GM04504 (cell line): ENCODE measurements around the gene SLC16A10.
"Not testable (repeated sequence)": the region's sequence is repeated elsewhere in the genome, so short reads cannot be mapped to it uniquely, and the experiment has no call there.

Experiments used
- DNase-seq: peaks from one replicate; pipeline ENCODE4 v3.0.0-alpha.2; 2012; ENCODE audit warnings: low read depth

Gene SLC16A10

DNA sequence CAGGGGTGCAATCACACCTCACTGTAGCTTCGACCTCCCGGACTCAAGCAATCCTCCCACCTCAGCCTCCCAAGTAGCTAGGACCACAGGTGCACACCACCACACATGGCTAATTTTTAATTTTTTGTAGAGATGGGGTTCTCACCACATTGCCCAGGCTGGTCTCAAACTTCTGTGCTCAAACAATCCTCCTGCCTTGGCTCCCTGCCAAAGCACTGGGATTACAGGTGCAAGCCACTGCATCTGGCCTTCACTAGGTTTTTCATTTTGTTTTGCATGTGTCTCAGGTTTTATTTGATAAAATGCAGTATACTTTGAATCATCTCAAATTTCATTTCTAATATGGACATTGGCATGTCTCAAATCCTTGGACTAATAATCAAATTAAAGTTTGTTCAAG is 98.7 kb downstream of the SLC16A10 start:
- no peak for DNase-seq

DNA sequence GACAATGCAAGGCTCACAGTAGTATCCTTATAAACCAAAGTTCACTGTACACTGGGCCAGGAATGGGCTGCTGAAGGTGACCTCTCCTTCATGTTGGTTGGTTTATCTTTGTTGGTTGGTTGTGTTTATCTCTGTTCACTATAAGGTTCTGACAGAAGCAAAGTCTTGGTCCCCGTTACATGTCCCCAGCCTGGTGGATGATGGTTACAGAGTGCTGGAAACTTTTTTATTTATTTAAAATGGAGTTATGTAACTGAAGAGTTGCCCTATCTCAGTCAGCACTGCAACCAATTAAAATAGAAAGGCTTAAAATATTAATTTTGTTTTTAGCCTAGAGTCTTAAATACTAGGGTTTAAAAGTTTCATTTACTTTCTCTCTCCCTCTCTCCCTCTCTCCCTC is 100.6 kb downstream of the SLC16A10 start:
- no peak for DNase-seq

DNA sequence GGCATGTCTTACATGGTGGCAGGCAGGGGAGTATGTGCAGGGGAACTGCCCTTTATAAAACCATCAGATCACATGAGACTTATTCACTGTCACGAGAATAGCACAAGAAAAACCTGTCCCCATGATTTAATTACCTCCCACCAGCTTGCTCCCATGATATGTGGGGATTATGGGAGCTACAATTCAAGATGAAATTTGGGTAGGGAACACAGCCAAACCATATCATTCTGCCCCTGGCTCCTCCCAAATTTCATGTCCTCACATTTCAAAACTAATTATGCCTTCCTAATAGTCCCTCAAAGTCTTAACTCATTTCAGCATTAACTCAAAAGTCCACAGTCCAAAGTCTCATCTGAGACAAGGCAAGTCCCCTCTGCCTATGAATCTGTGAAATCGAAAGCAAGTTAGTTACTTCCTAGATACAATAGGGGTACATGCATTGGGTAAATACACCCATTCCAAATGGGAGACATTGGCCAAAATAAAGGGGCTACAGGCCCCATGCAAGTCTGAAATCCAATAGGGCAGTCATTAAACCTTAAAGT is 102.4 kb downstream of the SLC16A10 start:
- not testable (repeated sequence) for DNase-seq

DNA sequence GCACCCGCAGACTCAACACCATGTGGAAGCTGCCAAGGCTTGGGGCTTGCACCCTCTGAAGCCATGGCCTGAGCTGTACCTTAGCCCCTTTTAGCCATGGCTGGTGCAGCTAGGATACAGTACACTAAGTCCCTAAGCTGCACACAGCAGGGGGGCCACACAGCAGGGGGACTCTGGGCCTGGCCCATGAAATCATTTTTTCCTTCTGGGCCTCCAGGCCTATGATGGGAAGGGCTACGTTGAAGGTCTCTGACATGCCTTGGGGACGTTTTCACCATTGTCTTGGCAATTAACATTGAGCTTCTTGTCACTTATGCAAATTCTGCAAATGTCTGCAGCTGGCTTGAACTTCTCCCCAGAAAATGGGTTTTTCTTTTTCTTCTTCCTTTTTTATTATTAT is 103.3 kb downstream of the SLC16A10 start:
- DNase-seq: no peak

DNA sequence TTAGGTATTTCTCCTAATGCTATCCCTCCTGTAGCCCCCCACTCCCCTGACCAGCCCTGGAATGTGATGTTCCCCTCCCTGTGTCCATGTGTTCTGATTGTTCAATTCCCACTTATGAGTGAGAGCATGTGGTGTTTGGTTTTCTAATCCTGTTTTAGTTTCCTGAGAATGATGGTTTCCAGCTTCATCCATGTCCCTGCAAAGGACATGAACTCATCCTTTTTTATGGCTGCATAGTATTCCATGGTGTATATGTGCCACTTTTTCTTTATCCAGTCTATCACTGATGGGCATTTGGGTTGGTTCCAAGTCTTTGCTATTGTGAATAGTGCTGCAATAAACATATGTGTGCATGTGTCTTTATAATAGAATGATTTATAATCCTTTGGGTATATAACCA is 103.8 kb downstream of the SLC16A10 start:
- not testable (repeated sequence) for DNase-seq

DNA sequence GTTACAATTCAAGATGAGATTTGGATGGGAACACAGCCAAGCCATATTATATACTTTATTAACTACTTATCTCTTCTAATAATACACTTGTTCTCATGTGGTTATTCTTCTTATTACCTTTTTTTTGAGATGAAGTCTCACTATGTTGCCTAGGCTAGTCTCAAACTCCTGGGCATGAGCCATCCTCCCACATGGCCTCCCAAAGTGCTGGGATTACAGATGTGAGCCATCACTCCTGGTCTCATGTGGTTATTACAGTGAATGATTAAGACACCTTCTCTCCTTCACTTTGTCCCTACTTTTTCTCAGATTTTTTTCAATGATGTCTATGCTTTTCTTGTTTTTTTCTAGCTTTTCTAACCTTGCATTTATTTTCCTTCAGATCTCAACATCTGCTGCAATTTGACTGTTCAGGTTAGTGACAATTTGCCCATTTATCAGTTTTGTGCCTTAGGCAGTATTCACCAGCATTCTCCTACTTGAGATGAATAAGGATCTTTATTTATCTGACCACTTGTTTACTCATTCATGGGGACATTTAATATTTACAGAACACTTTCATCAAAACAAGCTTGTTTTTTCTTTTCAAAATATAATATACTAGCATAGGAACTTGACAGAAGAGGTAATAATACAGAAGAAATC is 105.7 kb downstream of the SLC16A10 start:
- no peak for DNase-seq

DNA sequence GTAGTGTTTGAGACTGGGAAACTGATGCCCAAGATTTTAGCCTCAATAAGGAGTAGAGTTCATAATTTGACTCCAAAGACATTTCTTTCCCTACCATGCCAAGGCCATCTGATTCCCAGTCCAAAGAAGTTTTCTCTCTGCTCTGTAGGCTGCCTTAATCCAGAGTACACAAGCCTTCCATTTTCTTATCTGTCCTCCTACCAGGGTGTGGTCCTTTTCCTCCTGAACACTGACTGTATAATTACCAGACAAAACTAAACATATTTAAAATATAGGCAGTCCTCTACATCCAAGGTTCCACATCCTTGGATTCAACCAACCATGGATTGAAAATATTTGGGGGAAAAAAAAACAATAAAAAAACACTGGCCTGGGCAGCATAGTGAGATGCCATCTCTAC is 108.4 kb downstream of the SLC16A10 start:
- DNase-seq: no peak

DNA sequence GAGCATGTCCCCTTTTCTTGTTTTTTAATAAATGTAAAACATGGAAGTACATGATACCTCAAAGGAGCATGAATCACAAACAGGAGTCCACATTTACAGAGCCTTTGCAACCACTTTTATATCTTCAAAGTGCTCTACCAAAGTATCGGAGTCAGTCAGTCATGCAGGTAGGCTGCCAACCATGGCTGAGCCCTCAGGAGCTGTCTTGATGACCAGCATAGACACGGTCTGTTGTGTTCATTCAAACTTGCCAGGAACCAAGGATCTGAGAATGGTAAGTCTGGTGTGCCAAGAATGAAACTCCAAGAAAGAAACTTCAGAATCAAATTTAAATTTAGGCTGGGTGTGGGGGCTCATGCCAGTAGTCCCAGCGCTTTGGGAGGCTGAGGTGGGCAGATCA is 111.5 kb downstream of the SLC16A10 start:
- no peak for DNase-seq

DNA sequence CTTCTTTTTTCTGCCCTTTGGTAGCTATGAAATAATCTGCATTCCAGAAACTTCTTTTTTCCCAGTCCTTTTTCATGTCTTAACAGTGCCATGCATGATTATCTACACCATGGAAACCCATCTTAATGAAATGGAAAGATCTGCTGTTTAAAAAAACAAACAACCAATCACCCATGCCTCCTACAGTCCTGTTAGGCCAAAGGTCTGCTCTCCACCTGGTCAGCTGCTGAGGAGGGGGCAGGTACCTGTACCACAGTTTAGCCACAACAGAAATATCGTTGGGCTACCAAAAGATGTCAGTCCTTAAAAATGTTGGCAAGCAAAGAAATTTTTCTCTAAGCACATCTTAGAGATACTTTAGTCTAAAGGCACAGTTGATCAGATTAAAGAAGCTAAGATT is 112.6 kb downstream of the SLC16A10 start:
- no peak for DNase-seq

DNA sequence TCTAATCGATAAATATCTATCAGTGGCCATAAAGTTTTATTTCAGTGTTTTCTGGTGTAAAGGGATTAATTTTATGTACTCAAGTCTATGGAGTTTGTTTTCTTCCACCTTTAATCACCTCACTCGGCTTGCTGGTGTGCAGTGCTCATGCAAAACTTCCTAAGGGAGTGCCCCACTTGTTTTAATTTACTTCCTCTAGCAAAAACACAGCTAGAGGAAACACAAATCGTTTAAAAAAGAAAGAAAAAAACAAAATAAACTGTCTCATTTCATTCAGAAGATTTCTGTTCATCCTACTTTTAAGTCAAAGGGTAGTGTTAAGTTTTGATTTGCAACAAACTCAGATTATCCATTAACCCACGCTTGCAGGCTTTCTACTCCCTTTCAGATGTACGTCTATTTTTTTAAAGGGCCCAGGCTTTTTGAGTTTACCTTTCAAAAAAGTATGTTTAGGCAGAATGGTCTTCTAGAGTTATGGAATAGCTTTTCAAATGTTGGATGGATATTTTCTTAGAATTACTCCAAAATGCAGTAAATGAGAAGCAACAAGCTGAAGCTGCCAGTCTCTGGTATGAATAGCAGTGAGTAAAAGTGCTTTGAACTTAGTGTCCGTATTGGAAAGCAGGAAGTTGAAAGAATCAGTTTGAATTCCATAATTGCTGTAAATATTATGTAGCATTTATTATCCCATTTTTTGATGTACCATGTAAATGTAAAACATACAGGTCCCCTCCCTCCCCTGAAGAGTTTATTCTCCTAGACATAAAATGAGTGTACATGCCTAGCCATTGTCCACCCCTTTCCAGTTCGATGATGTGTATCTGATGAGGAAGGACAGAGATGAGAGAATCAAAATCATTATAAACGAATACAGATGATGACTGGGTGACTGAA is 113.3 kb downstream of the SLC16A10 start:
- DNase-seq: no peak

DNA sequence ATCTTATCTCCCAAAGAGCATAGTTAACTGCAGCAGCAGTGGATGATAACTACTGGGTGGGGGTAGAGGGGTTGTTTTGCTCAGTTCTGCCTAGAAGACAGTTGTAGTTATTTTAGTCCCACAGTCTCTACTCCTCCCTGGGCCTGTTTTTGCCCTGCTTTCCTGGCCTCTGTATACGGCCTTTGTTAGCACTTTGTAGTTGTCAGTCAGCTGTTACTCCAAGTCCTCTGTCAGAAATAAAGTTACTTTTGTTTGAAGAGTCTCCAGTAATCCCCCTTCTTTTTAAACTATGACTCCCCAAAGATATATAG is 113.9 kb downstream of the SLC16A10 start:
- DNase-seq: no peak

DNA sequence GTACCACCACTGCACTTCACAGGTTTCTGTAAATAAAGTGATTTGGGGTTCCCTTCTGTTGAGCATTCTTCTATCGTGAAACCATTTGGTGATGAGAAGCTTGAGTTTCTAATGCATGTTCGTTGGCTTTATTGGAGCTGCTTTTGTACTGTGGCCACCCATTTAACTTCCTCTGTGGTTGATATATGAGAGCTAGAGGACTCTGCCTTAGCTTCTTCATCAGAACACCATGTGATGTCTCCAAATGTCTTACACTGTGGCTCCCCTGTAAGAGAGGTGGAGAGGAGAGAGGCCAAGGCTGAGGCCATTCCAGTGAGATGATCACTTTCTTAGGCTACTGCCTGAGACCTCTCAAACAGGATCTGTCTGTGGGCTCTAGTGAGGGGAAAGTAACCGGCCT is 114.5 kb downstream of the SLC16A10 start:
- no peak for DNase-seq

DNA sequence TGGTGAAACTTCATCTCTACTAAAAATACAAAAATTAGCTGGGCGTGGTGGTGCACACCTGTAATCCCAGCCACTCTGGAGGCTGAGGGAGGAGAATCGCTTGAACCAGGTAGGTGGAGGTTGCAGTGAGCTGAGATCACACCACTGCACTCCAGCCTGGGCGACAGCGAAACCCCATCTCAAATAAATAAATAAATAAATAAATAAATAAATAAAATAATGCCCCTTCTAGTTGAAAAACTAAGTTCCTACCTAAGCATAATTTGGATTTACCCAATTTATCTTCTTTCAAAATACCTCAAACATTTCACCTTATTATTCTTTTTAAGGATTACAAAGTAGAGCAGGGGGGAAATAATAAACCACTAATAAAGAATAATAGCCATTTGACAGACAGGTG is 116.2 kb downstream of the SLC16A10 start:
- DNase-seq: not testable (repeated sequence)

DNA sequence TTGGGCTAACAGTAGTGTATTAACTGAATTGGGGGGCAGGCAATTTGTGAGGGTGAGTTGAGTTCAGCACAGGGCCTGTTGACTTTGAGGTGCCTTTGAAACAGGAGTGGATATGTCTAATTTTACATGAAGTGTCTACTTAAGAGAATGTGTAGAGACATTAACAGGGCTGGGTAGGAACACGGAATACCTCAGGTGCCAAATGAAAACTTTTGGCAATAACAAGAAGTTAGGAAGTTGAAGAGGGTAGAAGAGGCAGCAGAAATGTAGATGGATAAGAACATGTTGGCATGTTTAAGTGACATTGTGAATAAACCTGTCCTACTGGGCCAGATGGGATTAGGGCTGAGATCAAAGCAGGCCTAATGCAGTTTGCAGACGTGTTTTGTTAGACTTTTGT is 117.0 kb downstream of the SLC16A10 start:
- no peak for DNase-seq

DNA sequence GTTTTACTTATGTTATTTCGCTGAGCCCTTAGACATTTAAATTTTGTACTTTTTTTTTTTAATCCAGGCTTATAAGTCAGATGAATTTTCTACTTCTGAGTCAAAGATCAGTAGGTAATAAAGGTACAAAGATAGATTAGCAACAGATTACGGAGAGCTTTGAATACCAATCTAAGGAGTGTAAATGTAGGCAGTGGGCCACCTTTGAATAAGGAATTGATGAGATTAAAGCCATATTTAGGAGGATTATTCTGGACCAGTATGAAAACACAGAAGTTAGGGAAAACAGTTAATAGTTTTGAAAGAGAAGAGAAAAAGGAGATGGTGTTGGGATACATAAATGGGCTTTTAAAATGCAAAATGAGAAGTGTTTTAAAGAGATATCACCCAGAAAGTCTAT is 117.6 kb downstream of the SLC16A10 start:
- DNase-seq: no peak

DNA sequence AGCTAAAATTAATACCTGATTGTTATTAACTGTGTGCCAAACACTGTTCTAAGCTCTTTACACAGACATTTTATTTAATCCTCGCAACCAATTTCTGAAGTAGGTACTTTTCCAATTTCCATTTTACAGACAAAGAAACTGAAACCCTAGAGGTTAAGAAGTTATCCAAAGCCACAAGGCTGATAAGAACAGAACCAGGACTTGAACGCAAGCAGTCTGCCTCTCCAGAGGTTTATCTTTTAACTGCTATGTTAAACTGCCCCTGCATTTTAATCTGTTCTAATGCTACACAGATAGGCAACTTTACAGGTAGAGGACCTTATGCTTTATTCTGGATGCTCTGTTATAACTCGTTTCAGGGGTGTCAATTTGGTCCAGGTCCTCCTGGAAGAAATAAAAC is 118.2 kb downstream of the SLC16A10 start:
- no peak for DNase-seq

DNA sequence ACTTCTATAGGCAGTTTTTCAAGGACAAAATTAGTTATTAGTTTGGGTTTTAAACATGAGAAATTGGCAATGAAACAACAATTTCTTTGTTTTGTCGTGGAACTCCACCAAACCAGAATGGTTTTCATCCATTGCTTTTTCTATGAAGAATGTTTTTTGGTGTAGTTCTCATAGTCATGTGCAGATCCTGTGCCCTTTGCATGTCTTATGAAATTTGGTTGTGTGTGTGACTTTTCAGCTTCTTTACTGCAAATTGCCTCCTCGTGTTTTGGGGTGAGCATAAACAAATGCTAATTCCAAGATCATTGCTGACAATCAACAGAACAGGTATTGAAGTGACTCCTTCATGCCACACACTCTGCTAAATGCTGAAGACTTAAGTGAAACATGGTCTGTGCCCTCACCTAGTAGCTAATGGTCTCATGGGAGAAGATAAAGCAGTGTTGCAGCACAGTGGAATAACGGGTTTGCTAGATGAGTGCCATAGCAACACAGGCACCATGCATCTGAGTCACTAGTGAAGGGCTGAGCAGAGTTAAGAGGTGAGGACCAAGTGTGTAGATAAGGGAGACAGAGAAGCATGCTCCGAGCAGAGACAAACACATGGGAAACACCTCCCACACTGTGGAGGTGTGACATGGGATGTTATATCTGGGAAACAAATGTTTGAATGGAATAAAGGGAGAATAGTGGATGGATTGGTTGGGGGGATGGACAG is 120.0 kb downstream of the SLC16A10 start:
- DNase-seq: no peak

DNA sequence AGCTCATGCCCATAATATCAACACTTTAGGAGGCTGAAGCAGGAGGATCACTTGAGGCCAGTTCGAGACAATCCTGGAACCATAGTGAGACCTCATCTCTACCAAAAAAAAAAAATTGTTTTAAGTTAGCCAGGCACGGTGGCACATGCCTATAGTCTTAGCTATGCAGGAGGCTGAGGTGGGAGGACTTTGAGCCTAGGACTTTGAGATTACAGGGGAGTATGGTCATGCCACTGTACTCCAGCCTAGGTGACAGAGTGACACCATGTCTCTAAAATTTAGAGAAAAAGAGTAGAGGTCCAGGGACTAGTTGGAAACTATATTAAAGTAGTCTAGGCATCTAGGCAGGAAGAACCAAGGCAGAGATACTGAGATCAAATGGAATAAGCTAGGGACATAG is 121.6 kb downstream of the SLC16A10 start:
- no peak for DNase-seq

DNA sequence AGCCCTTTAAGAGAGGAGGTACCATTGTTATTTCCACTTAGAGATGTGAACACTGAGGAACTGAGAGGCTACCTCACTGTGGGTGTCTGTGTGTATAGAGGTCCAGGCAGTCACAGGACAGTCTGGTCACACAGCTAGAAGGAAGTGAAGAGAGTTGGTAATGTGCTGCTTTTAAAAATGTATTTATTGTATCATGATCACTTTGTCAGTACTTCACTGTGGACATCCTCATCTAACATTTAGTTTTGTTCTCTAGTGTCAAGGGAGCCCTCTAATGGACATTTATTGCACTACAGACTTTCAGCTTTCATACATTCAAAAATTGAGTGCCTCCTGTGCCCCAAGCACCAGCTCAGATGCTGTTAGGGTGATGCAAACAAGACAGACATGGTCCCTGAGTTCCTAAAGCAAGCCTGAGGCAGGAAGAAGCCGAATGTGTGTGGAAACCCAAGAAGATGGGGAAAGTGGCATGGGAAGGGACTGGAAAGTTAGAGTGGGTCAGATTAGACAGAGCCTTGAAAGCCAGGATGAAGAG is 123.0 kb downstream of the SLC16A10 start:
- peak; percentile 33 for DNase-seq

DNA sequence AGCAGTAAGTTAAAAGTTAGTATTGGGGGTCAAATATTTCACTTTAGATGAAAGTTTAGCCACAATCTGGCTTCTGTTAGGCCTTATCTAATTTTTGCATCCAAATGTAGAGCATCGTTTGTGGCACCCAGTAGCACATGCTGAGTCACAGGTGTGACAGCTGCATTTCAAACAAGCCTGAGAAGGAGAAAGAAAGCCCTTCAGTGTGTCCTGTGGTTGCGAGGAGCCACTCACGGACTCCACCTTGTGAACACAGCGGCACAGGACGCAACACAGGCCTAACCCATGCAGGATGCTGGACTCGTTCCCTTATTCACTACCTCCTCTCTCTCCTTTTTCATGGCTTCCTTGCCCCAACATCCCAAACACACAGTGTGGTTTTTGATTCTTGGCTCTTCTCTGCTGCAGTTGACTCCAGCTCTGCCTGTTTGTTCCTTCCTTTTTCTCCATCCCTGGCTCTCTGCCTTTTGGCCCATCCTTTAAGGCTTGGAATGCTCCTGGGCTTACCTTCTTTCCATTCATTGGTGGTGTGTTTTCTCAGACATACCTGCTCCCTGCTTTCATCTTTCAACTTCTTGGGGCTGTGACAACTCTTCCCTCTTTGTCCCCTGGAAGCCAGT is 124.2 kb downstream of the SLC16A10 start:
- no peak for DNase-seq

DNA sequence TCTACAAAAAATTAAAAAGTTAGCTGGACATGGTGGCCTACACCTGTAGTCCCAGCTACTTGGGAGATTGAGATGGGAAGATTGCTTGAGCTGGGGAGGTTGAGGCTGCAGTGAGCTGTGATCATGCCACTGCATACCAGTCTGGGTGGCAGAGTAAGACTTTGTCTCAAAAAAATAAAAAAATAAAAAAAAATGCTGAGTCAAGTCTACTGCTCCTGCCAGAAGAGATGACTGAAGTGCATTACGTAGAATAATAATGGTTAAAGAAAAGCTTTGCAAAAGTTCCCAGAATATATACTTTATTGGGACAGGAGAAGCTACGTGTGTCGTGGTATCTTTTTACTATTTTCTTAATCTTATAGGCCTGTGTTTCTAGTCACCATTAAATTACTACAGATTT is 125.3 kb downstream of the SLC16A10 start:
- DNase-seq: no peak

DNA sequence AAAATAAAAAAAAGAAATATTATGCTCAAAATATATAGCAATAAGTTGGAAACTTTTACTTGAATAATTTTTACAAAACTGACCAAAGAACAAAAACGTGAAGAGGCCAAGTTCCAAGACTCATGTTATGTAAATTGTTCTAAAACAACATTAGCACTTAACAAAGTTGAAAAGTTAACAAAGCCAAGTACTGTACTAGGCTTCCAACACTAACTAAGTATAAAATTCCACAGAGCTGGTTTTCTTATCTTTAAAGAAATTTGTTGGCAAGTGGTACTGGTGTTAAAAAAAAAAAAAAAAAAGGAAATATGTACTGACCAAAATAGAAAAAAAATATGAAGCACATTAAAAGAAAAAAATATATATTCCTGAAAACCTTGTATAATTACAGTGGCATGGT is 127.8 kb downstream of the SLC16A10 start:
- DNase-seq: no peak
